ENCODE measurements around the gene ERC1.

GRCh38 chr12:1369460-1369859 lies 378.4 kb downstream of the ERC1 start:
- TF ChIP-seq EZH2 (IDR thresholded peaks at IDR 0.05; ENCODE audit: low read length, missing control alignments) (no peak), CTCF (conservative IDR thresholded peaks at IDR 0.05 in 1 of 2, IDR thresholded peaks at IDR 0.05 in 1 of 2; ENCODE audit: low read depth in 1 of 2, low read length in 2 of 2) (no peak)
